HCT116 (cell line): ENCODE measurements around the gene ACBD6. TPM values are rescaled to one million over a fixed set of nuclear protein-coding genes. Genes with fewer than 3 reads are reported as not detected.

Experiments
- ATAC-seq: fragments of 200-7000 bp; cut with Tn5 transposase; 2 replicates; pipeline ENCODE4 v1.9.1; 2020; ENCODE audit warnings: mild to moderate bottlenecking, moderate library complexity
- BruUV-seq: library from RNA; stranded (reverse); fragments of 400-500 nt; replicated peaks from 2 replicates; lab custom pipeline; 2021; lab: Mats Ljungman, UMichigan
- CTCF ChIA-PET: fragments of 300-600 bp; sonication (Branson Sonifier 250); formaldehyde crosslinking; loops from one replicate; lab custom pipeline; 2021; ENCODE audit warnings: antibody characterized with exemption; lab: Charles Lee
- POLR2A ChIA-PET: fragments of 300-600, 350-600 bp; sonication (Branson Sonifier 250); formaldehyde crosslinking; loops from one replicate; lab custom pipeline; 2021; ENCODE audit warnings: antibody characterized with exemption; lab: Charles Lee
- RAD21 ChIA-PET, 2 experiments: fragments of 300-600 bp; sonication (Branson Sonifier 250); formaldehyde crosslinking; loops; one replicate each; lab custom pipeline; 2023; ENCODE audit warnings: low total read pairs in 2 of 2; ENCODE audit not compliant: uncharacterized antibody in 2 of 2, unreplicated experiment in 2 of 2, low non-redundant PET in 1 of 2; lab: Charles Lee
- DNase-seq: peaks from one replicate; pipeline ENCODE4 v3.0.0-alpha.2; 2010; ENCODE audit warnings: low read depth, low spot score
- H2AFZ ChIP-seq: fragments of 200-600 bp; shearing (Covaris generic), sonication (generic); 2 replicates; pipeline ENCODE4 v1.6.1; 2017; ENCODE audit warnings: low read depth, mixed run types, mixed read lengths, antibody characterized with exemption, low read length; ENCODE audit not compliant: poor library complexity, severe bottlenecking
- H3K27ac ChIP-seq: 2 replicates; pipeline ENCODE4 v1.5.1; 2012; ENCODE audit warnings: low read depth, low read length
- H3K27me3 ChIP-seq: fragments of 200-600 bp; sonication (generic); 2 replicates; pipeline ENCODE4 v1.6.1; 2016; ENCODE audit warnings: mixed run types, low read length, mixed read lengths; ENCODE audit not compliant: insufficient read depth
- H3K36me3 ChIP-seq, 2 experiments: fragments of 200-500 bp in 1 of 2; fragments of 200-600 bp in 1 of 2; sonication (Bioruptor generic) in 1 of 2; sonication (generic) in 1 of 2; 2 replicates each; pipeline versions ENCODE4 v1.5.1 to v1.6.1; 2014 to 2016; ENCODE audit warnings: low read length in 2 of 2, inconsistent platforms in 1 of 2, mixed read lengths in 1 of 2, mixed run types in 1 of 2; ENCODE audit not compliant: insufficient read depth in 2 of 2, control insufficient read depth in 1 of 2
- H3K4me1 ChIP-seq, 2 experiments: fragments of 200-600 bp in 1 of 2; sonication (generic) in 1 of 2; 2 replicates each; pipeline versions ENCODE4 v1.5.1 to v1.6.1; 2012 to 2017; ENCODE audit warnings: low read length in 2 of 2, inconsistent platforms in 1 of 2, mild to moderate bottlenecking in 1 of 2, mixed read lengths in 1 of 2, mixed run types in 1 of 2, moderate library complexity in 1 of 2; ENCODE audit not compliant: insufficient read depth in 2 of 2, control insufficient read depth in 1 of 2
- H3K4me2 ChIP-seq: fragments of 200-600 bp; sonication (generic); 2 replicates; pipeline ENCODE4 v1.6.1; 2017; ENCODE audit warnings: mixed run types, low read length, mixed read lengths
- H3K4me3 ChIP-seq, 2 experiments: fragments of 200-600 bp in 1 of 2; sonication (generic) in 1 of 2; replicated peaks in 1 of 2; 2 replicates each; pipeline ENCODE4 v1.5.1; 2011 to 2016; ENCODE audit warnings: low read length in 2 of 2, control low read depth in 1 of 2, low read depth in 1 of 2, mild to moderate bottlenecking in 1 of 2, mixed read lengths in 1 of 2, mixed run types in 1 of 2
- H3K79me2 ChIP-seq: fragments of 200-600 bp; sonication (generic); 2 replicates; pipeline ENCODE4 v1.6.1; 2017; ENCODE audit warnings: mild to moderate bottlenecking, mixed run types, low read length, moderate library complexity, mixed read lengths; ENCODE audit not compliant: insufficient read depth
- H3K9ac ChIP-seq: fragments of 200-600 bp; sonication (generic); 2 replicates; pipeline ENCODE4 v1.6.1; 2016; ENCODE audit warnings: low read length, mixed read lengths
- H3K9me2 ChIP-seq: fragments of 200-600 bp; sonication (generic), shearing (Covaris generic); 2 replicates; pipeline ENCODE4 v1.6.1; 2017; ENCODE audit warnings: mixed run types, mild to moderate bottlenecking, moderate library complexity; ENCODE audit not compliant: insufficient read depth
- H3K9me3 ChIP-seq, 2 experiments: fragments of 200-500 bp in 1 of 2; fragments of 200-600 bp in 1 of 2; sonication (Bioruptor generic) in 1 of 2; sonication (generic) in 1 of 2; 2 replicates each; pipeline ENCODE4 v1.6.1; 2014 to 2017; ENCODE audit warnings: low read length in 2 of 2, mixed read lengths in 2 of 2, inconsistent platforms in 1 of 2, low read depth in 1 of 2, mild to moderate bottlenecking in 1 of 2, mixed run types in 1 of 2, moderate library complexity in 1 of 2; ENCODE audit not compliant: control insufficient read depth in 1 of 2, insufficient read depth in 1 of 2
- H4K20me1 ChIP-seq: fragments of 200-600 bp; sonication (generic), shearing (Covaris generic); 2 replicates; pipeline ENCODE4 v1.6.1; 2017; ENCODE audit warnings: mixed run types, mild to moderate bottlenecking, moderate library complexity; ENCODE audit not compliant: insufficient read depth
- CBX3 ChIP-seq: IDR thresholded peaks from 2 replicates; pipeline ENCODE4 v1.6.1; 2012; ENCODE audit warnings: low read depth
- EGR1 ChIP-seq: IDR thresholded peaks from 2 replicates; pipeline ENCODE4 v1.6.1; 2012; ENCODE audit warnings: low read depth
- FOSL1 ChIP-seq: IDR thresholded peaks from 2 replicates; pipeline ENCODE4 v1.6.1; 2012; ENCODE audit warnings: low read depth
- JUND ChIP-seq: IDR thresholded peaks from 2 replicates; pipeline ENCODE4 v1.6.1; 2012
- RAD21 ChIP-seq: IDR thresholded peaks from 2 replicates; pipeline ENCODE4 v1.6.1; 2012; ENCODE audit warnings: low read depth, mild to moderate bottlenecking
- SIN3A ChIP-seq: IDR thresholded peaks from 2 replicates; pipeline ENCODE4 v1.6.1; 2012; ENCODE audit warnings: low read depth
- TCF7L2 ChIP-seq: IDR thresholded peaks from 2 replicates; pipeline ENCODE4 v1.7.0; 2011; ENCODE audit warnings: borderline replicate concordance, inconsistent platforms; ENCODE audit not compliant: insufficient read depth, insufficient read length; ENCODE audit errors: extremely low read depth
- ZFX ChIP-seq: fragments of 450-650 bp; IDR thresholded peaks from 2 replicates; pipeline ENCODE4 v1.6.1; 2017
- ZNF274 ChIP-seq: fragments of 200-500 bp; sonication (Bioruptor generic); IDR thresholded peaks from 2 replicates; pipeline ENCODE4 v1.6.1; 2014; ENCODE audit warnings: mild to moderate bottlenecking, low read depth, low read length, inconsistent platforms
- intact Hi-C: fragments of 100-400 bp; cut with micrococcal nuclease; formaldehyde crosslinking; loops from 2 replicates; pipeline ENCODE4 v1.10.0; 2022
- total RNA-seq: library from RNA; stranded (reverse); gene quantifications from one replicate; pipeline ENCODE4 v1.2.1, GENCODE V29; 2021; ENCODE audit not compliant: unreplicated experiment
- TF ChIP-seq, protein P1 (sequence below): IDR thresholded peaks from 2 replicates; pipeline ENCODE4 v1.6.1; 2011; ENCODE audit warnings: mild to moderate bottlenecking, low read length, moderate library complexity; ENCODE audit not compliant: insufficient replicate concordance; ENCODE audit errors: extremely low read depth
- TF ChIP-seq, protein P2 (sequence below): IDR thresholded peaks from 2 replicates; pipeline ENCODE4 v1.6.1; 2012
- TF ChIP-seq, protein P3 (sequence below): IDR thresholded peaks from 2 replicates; pipeline ENCODE4 v1.6.1; 2012

ACBD6 gene
- total RNA-seq, 1 experiment from 2014 or later, result 43.2 TPM

DNA sequence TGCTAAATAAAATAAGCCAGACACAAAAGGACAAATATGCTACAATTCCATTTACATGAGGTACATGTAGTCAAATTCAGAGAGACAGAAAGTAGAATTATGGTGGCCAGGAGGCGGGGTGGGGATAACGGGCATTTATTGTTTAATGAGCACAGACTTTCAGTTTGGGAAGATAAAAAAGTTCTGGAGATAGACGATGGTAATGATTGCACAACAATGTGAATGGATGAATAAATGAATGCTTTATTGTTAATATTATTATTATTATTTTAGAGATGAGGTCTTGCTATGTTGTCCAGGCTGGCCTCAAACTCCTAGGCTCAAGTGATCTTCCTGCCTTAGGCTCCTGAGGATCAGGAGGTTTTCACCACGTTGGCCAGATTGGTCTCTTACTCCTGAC lies 150.4 kb downstream of the ACBD6 start:
- RAD21 ChIA-PET, result no interaction called here
- Histone ChIP-seq H3K4me1 (no peaks in the 10 kb centered on the region), H3K27ac (no peak overlapping the region), H3K9me2 (no peaks in the 10 kb centered on the region; the same call in 1 of the 2 replicates), H3K27me3 (no peaks in the 10 kb centered on the region), H3K36me3 (no peaks in the 10 kb centered on the region), H3K4me3 (no peak overlapping the region), H3K4me2 (no peak overlapping the region), H2AFZ (no peak overlapping the region), H3K9me3 (no peaks in the 10 kb centered on the region), H3K79me2 (peaks cover 3% of the 10 kb centered on the region), H4K20me1 (no peaks in the 10 kb centered on the region), H3K9ac (no peak overlapping the region)
- ATAC-seq (no peak), DNase-seq (no peak)
- TF ChIP-seq, protein P1, sequence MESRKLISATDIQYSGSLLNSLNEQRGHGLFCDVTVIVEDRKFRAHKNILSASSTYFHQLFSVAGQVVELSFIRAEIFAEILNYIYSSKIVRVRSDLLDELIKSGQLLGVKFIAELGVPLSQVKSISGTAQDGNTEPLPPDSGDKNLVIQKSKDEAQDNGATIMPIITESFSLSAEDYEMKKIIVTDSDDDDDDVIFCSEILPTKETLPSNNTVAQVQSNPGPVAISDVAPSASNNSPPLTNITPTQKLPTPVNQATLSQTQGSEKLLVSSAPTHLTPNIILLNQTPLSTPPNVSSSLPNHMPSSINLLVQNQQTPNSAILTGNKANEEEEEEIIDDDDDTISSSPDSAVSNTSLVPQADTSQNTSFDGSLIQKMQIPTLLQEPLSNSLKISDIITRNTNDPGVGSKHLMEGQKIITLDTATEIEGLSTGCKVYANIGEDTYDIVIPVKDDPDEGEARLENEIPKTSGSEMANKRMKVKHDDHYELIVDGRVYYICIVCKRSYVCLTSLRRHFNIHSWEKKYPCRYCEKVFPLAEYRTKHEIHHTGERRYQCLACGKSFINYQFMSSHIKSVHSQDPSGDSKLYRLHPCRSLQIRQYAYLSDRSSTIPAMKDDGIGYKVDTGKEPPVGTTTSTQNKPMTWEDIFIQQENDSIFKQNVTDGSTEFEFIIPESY, result no peak
- no peak for TF ChIP-seq ZFX
- no peak for TF ChIP-seq RAD21
- no peak for TF ChIP-seq FOSL1
- TF ChIP-seq CBX3, result no peak
- TF ChIP-seq, protein P2, sequence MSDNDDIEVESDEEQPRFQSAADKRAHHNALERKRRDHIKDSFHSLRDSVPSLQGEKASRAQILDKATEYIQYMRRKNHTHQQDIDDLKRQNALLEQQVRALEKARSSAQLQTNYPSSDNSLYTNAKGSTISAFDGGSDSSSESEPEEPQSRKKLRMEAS, result no peak
- TF ChIP-seq TCF7L2, result no peak
- TF ChIP-seq, protein P3, sequence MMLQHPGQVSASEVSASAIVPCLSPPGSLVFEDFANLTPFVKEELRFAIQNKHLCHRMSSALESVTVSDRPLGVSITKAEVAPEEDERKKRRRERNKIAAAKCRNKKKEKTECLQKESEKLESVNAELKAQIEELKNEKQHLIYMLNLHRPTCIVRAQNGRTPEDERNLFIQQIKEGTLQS, result no peak
- no peak for TF ChIP-seq SIN3A
- TF ChIP-seq JUND, result no peak
- TF ChIP-seq EGR1, result no peak
- no peak for TF ChIP-seq ZNF274
- intact Hi-C loops, result no loop called here
- CTCF ChIA-PET, result no interaction called here
- BruUV-seq, result no TSS peak
- POLR2A ChIA-PET, result no interaction called here
